Fibroblast of skin of back (primary cell): ENCODE measurements around the gene PLSCR1. TPM values are rescaled to one million over a fixed set of nuclear protein-coding genes. Genes with fewer than 3 reads are reported as not detected.

ENCODE experiments used
- DNase-seq: peaks from one replicate; pipeline ENCODE4 v3.0.0-alpha.2; 2013
- polyA plus RNA-seq, 2 experiments: library from polyadenylated mRNA; unstranded; fragments of 120-200 nt; gene quantifications; one replicate each; pipeline ENCODE4 v1.2.1, GENCODE V29; 2013; ENCODE audit not compliant: insufficient read length in 2 of 2

The PLSCR1 gene, protein sequence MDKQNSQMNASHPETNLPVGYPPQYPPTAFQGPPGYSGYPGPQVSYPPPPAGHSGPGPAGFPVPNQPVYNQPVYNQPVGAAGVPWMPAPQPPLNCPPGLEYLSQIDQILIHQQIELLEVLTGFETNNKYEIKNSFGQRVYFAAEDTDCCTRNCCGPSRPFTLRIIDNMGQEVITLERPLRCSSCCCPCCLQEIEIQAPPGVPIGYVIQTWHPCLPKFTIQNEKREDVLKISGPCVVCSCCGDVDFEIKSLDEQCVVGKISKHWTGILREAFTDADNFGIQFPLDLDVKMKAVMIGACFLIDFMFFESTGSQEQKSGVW
- polyA plus RNA-seq (2013, experiment 1 of 2; ENCODE audit: insufficient read length) = 16.6 TPM
- 11.9 TPM for polyA plus RNA-seq (2013, experiment 2 of 2; ENCODE audit: insufficient read length)

DNA sequence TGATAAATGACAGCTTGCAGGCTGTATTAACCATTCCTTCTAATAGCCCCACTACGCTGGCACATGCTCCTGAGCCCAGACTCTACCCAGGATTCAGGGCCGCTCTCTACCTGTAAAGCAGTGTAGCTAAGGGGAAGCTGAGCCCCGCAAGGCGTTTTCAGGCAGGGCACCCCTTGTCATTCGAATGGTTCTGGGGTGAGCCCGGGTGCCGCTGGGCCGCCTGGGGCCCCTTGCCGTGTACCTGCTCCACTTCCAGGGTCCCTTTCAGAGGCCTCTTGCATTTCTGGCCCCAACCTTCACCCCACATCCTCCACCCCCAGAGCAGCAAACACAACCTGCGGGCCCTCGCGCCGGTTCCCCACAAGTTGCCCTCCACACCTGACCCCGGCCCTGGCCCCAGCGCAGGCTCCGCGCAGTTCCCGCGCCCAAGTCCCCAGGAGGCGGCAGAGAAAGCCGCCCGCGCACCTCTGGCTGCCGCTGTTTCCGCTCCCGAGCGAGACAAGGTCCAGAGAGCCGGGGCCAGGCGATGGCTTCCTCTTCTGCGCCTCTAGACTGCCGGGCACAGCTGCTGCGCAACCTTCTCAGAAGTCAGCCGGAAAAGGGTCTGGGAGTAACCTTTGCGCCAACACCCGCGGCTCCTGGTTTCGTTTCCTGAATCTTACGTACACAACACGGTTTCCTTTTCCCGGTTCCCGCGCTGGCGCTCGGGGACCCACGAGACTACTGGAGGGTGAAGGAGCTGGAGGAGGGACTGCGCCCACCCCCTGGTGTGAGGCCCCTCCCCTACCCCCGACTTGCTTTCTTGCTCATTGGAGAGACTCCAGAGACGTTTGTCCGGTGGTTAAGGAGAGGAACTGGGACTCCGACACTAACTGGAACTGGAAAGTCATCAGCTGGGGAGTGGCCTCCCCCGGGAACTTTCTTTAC, at the start of gene PLSCR1:
PLSCR1 (minus strand) TSS at position 606 of the 927 bp plus-strand sequence. CDS start 8,055 bp downstream, outside the sequence.
- peak; percentile 97 for DNase-seq

DNA sequence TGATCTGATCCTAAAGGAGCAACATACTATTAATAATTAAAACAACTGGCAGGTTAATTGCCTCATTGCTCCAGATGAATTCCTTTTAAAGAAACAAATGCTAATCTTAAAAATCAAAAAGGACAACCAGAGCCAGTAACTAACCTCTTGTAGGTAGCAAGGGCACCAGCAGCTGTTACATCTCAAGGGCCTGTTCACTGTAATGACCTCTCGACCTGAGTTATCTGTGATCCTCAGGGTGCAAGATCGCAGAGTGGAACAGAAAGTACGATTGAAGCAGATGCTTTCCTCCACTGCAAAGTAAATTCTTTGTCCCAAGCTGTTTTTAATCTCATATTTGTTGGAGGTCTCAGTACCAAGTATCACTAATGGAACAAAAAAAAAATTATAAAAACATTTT, 49.4 kb upstream of the PLSCR1 start:
- DNase-seq = no peak

DNA sequence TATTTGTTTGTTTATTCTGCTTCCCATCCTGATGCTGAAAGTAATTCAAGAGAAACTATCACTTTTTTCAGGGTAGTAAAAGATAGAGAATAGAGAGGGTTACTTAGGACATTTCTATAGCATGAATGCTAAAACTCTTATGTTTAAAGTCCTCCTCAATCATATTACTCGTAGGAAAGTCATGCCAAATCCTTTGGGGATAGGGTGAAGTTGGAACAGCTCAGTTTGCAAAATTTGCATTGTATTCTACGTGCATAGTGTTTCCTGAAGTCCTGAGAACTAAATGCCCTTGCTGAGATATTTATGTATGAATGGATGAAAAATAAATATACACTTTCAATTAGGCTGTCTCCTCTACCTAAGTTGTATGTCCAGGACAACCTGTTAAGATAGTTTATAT, 46.1 kb upstream of the PLSCR1 start:
- DNase-seq = peak; percentile 83

DNA sequence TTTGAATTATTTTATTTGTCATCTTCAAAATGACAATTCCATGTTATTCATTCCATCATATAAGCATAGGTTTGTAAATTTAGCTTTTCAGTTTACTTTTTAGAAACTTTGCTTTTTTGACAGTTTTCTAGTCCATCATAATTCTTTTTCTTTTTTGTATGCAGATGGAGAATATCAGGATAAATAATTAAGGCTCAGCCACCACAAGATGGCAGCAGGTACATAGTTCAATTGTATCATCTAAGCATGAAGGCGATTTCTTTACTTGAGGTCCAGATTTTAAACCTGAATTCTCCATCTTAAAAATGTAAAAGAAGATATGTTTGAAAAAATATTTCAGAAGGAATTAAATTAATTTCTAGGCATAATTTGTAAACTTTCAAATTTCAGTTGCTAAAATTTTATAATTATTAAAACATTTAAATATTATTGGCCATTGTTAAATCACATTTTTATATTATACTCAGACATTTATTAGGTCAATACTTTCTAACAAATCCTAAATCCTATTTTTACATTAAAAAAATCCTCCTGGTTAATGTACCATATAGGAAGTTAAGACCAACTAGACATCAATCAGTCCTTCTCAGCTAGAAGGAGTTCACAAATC, 45.6 kb upstream of the PLSCR1 start:
- DNase-seq = peak; percentile 61

GRCh38 chr3:146585156-146585555, 40.7 kb upstream of the PLSCR1 start:
- DNase-seq = no peak

- no peak for DNase-seq
These were observed 37.6 kb upstream of the PLSCR1 start for GRCh38 chr3:146581951-146582467.

DNA sequence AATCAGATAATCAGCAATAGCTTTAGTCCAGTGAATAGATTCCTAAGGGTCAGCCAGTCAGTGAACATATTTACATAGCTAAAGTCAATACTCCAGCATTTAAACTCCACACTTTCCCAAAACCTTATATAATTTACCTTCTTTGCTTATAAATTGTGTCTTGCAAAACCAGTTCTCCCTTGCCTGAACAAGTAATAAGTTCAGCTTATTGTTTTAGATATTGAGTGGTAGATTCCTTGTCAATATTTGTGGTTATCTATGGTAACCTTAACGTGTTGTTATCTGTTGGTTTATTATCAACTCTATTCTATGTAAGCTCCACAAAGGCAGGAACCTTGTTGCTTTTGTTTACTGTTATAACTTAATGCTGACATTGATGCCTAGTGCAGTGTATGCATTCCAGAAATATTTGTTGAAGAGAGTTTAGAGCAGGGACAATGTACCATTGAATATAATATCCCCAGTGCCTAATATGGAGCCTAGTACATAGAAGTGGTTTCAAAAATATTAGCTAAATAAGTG, 36.7 kb upstream of the PLSCR1 start:
- DNase-seq = no peak

GRCh38 chr3:146577662-146578061, 33.3 kb upstream of the PLSCR1 start:
- peak; percentile 50 for DNase-seq

- no peak for DNase-seq
These were observed 31.2 kb upstream of the PLSCR1 start for GRCh38 chr3:146575636-146576035.

GRCh38 chr3:146574173-146574572, 29.8 kb upstream of the PLSCR1 start:
- DNase-seq = no peak

GRCh38 chr3:146569314-146569713, 24.9 kb upstream of the PLSCR1 start:
- DNase-seq = no peak

- DNase-seq = no peak
These were observed 21.7 kb upstream of the PLSCR1 start for GRCh38 chr3:146566138-146566537.

DNA sequence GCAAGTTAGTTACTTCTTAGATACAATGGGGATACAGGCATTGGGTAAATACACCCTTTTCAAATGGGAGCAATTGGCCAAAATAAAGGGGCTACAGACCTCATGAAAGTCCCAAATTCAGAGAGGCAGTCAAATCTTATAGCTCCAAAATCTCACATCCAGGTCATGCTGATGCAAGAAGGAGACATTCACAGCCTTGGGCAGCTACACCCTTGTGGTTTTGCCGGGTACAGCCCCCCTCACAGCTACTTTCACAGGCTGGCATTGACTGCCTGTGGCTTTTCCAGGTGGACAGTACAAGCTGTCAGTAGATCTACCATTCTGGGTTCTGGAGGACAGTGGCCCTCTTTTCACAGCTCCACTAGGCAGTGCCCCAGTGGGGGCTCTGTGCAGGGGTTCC, 17.5 kb upstream of the PLSCR1 start:
- DNase-seq = no peak

- DNase-seq = no peak
These were observed 17.1 kb upstream of the PLSCR1 start for GRCh38 chr3:146561463-146561862.

GRCh38 chr3:146560678-146561077, 16.3 kb upstream of the PLSCR1 start:
- no peak for DNase-seq

DNA sequence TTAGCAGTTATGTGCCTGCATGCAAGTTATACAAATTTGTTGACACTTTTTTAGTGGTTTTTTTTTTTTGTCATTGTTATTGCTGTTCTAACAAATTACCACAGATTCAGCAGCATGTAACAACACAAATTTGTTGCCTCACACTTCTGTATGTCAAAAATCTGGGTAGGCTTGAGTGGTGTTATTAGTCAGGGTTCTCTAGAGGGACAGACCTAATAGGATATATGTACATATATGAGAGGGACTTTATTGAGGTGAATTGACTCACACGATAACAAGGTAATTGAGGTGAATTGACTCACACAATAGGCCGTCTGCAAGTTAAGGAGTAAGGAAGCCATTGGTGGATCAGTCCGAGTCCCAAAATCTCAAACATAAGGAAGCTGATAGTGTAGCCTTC, 15.0 kb upstream of the PLSCR1 start:
- DNase-seq = no peak

GRCh38 chr3:146558781-146559180, 14.4 kb upstream of the PLSCR1 start:
- no peak for DNase-seq

- DNase-seq = no peak
These were observed 13.3 kb upstream of the PLSCR1 start for GRCh38 chr3:146557745-146558144.

DNA sequence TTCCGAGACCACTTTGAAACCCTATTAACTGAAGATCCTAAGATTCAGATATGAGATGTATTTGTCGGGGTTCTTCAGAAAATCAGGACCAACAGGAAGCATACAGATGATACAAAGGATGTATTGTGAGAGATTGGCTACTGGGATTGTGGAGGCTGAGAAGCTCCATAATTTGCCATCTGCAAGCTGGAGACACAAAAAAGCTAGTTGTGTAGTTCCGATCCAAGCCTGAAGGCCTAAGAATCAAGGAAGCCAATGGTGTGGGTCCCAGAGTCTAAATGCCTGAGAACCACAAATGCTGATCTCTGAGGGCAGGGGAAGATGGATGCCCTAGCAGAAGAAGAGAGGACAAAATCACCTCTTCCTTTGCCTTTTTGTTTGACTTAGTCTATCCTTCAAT, 10.9 kb upstream of the PLSCR1 start:
- DNase-seq = no peak

DNA sequence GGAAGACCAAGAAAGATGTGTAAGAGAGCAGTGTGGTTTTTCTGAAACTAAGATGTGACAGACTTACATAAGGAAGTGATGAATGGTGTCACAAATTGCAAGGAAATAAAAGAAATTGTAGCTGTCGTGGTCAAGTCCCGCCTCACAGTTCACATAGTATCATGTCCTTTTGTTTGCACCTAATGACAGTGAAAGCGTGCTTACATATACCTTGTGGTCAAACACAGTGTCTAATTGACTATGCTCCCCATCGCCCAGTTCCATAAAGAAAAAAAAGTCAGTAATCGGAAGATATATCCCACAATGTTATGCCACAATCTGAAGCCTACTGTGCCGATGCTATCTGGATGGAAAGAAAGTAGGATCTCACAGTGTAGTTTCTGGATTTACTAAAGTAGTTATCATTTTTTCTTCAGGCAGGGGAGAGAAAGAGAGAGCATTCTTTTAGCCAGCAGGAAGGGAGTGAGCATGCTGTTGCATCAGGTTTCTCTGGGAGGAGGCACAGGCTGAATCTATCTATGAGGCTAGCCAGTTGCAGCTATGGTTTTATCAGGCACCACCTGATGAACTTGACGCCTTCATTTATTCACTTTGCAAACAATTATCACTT, 9.8 kb upstream of the PLSCR1 start:
- peak; percentile 15 for DNase-seq

DNA sequence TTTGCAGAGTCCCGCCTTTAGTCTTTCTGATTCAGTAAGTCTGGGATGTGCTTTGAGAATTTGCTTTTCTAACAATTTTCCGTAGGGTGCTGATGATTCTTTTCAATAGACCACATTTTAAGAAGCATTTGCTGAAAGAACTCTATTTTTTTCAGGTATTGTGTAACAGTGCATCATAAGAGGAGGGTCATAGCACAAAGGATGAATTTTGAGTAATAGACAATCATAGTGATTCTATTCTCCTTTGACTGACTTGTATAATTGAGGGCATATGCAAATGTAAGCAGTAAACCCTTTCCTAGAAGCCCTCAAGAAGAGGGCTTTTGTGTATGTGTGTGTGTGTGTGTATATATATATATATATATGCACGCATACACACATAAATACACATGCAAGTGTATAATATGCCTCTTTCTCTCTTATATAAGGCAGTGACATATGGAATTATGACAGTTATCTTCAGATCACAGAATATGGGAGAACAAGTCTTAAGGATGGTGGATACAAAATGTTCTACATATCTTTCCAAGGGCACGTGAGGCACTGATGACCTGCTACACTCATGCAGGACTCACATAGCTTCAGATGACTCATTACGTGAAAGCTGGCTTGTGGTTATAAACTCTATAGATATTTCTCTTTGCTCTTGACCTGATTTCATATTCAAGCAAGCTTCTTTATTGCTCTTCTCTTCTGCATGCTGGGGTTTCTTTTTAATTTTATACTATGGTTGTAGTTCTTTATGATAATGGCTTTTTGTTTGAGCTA, 6.5 kb upstream of the PLSCR1 start:
- peak; percentile 90 for DNase-seq
